Measurements from ENCODE around the gene GSTM4. TPM values are rescaled to one million over a fixed set of nuclear protein-coding genes. Genes with fewer than 3 reads are reported as not detected.
"Not testable (repeated sequence)": the region's sequence is repeated elsewhere in the genome, so short reads cannot be mapped to it uniquely, and the experiment has no call there.

GSTM4 gene
- polyA plus RNA-seq, 1 donor, result 68.4 TPM

DNA sequence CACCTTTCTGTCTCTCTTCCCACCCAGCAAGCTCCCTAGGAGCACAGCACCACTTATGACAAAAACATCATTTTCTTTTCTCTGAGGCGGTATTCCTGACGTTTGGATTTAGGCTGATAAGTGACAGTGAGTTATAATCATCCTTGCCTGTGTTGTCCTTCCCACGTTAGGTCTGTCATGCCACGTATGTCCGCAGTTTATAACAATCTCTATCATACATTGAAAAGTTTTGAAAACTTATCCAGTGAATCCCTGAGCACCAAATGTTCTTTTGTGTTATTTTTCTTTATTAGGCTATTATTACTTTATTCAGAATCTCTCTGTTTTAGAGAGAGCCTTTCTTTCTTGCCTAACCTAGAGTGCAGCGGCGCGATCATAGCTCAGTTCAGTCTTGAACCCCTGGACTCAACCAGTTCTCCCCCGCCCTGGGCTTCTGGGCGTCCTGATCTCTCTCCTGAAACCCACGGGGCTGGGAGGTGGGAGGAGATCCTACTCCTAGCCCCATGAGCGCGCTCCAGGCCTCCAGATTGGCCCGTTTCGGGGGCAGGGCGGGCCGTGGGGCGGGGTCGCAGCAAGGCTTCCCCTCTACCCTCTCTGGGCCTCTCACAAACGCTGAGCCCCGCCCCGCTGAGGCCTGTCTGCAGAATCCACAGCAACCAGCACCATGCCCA lies 11.7 kb downstream of the GSTM4 start, which contains the start of gene GSTM2:
GSTM2 (plus strand) TSS at position 606 of the 671 bp plus-strand sequence; CDS start at position 665, 59 bp downstream.
- H3K27ac ChIP-seq (ENCODE audit: low read length), result peak within 1 kb of the TSS; percentile 11
- DNase-seq, result peak; percentile 93 to 96
- no peaks in the 10 kb centered on the region for H3K27me3 ChIP-seq (ENCODE audit: control insufficient read depth, insufficient read depth, low read length)
- H3K4me3 ChIP-seq (ENCODE audit: low read length), result peak within 1 kb of the TSS; percentile 55
- H3K36me3 ChIP-seq (ENCODE audit: control insufficient read depth, insufficient read depth, low read length), result peaks cover 22% of the 10 kb centered on the region
- peaks cover 2% of the 10 kb centered on the region for H3K4me1 ChIP-seq (ENCODE audit: control insufficient read depth, insufficient read depth, low read length)
- no CpG with 5 or more reads among the region's 22 CpGs for WGBS (ENCODE audit: insufficient coverage, low lambda C conversion rate)
- no peaks in the 10 kb centered on the region for H3K9me3 ChIP-seq (ENCODE audit: control insufficient read depth, low read depth, low read length)

DNA sequence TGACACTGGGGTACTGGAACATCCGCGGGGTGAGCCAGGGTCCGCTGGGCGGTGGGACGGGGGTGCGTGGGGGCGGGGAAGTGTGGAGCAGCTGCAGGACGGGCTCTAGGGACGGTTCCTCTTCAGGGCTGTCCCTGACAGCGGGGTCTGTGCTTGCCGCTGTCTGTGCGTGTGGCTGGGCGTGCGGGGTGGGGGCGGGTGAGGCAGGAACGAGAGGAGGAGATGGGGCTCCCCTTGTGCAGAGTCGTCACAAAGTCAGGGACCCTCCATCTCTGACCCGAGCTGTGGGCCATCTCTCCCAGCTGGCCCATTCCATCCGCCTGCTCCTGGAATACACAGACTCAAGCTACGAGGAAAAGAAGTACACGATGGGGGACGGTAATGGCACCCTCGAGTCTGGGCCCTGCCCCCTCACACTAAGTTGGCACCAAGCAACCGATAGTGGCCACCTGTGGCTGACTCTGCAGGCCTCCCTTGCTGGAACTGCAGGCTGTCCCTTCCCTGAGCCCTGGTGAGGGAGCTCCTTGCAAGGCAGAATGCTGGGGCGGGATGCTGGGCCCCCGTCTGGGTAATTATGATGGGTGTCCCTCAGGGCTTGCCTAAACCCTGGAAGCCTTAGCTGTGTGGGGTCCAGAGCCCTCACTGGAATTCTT lies 12.3 kb downstream of the GSTM4 start:
- peaks cover 2% of the 10 kb centered on the region for H3K4me1 ChIP-seq (ENCODE audit: control insufficient read depth, insufficient read depth, low read length)
- WGBS (ENCODE audit: insufficient coverage, low lambda C conversion rate), result no CpG with 5 or more reads among the region's 26 CpGs
- no peak overlapping the region for H3K27ac ChIP-seq (ENCODE audit: low read length)
- DNase-seq, result peak in 1 of 2 donors; percentile 29
- H3K27me3 ChIP-seq (ENCODE audit: control insufficient read depth, insufficient read depth, low read length), result no peaks in the 10 kb centered on the region
- no peaks in the 10 kb centered on the region for H3K9me3 ChIP-seq (ENCODE audit: control insufficient read depth, low read depth, low read length)
- H3K36me3 ChIP-seq (ENCODE audit: control insufficient read depth, insufficient read depth, low read length), result peaks cover 26% of the 10 kb centered on the region
- peak overlapping the region; percentile 55 for H3K4me3 ChIP-seq (ENCODE audit: low read length)

DNA sequence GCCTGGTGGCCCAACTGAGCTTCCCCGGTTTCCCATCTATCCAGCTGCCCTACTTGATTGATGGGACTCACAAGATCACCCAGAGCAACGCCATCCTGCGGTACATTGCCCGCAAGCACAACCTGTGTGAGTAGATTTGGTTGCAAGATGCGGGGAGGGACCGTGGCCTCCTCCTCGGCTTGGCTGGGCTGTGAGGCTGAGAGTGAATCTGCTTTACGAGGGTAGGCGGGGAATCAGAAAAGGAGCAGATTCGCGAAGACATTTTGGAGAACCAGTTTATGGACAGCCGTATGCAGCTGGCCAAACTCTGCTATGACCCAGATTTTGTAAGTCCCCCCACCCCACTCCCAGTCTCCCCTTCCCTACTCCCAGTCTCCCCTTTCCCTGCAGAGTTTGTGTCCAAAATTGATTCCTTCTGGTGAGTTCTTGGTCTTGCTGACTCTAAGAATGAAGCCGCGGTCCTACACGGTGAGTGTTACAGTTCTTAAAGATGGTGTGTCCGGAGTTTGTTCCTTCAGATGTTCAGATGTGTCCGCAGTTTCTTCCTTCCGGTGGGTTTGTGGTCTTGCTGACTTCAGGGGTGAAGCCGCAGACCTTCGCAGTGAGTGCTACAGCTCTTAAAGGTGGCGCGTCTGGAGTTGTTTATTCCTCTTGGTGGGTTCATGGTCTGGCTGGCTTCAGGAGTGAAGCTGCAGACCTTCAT lies 13.5 kb downstream of the GSTM4 start:
- peaks cover 2% of the 10 kb centered on the region for H3K4me1 ChIP-seq (ENCODE audit: control insufficient read depth, insufficient read depth, low read length)
- no peaks in the 10 kb centered on the region for H3K9me3 ChIP-seq (ENCODE audit: control insufficient read depth, low read depth, low read length)
- no CpG with 5 or more reads among the region's 22 CpGs for WGBS (ENCODE audit: insufficient coverage, low lambda C conversion rate)
- peaks cover 27% of the 10 kb centered on the region for H3K36me3 ChIP-seq (ENCODE audit: control insufficient read depth, insufficient read depth, low read length)
- H3K4me3 ChIP-seq (ENCODE audit: low read length), result no peak overlapping the region
- DNase-seq, result no peak
- no peaks in the 10 kb centered on the region for H3K27me3 ChIP-seq (ENCODE audit: control insufficient read depth, insufficient read depth, low read length)
- no peak overlapping the region for H3K27ac ChIP-seq (ENCODE audit: low read length)

DNA sequence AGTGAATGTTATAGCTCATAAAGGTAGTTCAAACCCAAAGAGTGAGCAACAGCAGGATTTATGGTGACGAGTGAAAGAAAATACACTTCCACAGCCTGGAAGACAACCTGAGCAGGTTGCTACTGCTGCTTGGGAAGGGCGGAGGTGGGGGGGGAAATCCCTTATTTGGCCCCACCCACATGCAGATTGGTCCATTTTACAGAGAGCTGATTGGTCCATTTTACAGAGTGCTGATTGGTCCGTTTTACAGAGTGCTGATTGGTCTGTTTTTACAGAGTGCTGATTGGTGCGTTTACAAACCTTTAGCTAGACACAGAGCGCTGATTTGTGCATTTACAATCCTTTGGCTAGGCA lies 14.0 kb downstream of the GSTM4 start:
- WGBS (ENCODE audit: insufficient coverage, low lambda C conversion rate), result no CpG with 5 or more reads among the region's 5 CpGs
- H3K36me3 ChIP-seq (ENCODE audit: control insufficient read depth, insufficient read depth, low read length), result peaks cover 27% of the 10 kb centered on the region
- not testable (repeated sequence) for H3K4me3 ChIP-seq (ENCODE audit: low read length); DNase-seq; H3K27ac ChIP-seq (ENCODE audit: low read length); H3K4me1 ChIP-seq (ENCODE audit: control insufficient read depth, insufficient read depth, low read length); H3K9me3 ChIP-seq (ENCODE audit: control insufficient read depth, low read depth, low read length); H3K27me3 ChIP-seq (ENCODE audit: control insufficient read depth, insufficient read depth, low read length)

DNA sequence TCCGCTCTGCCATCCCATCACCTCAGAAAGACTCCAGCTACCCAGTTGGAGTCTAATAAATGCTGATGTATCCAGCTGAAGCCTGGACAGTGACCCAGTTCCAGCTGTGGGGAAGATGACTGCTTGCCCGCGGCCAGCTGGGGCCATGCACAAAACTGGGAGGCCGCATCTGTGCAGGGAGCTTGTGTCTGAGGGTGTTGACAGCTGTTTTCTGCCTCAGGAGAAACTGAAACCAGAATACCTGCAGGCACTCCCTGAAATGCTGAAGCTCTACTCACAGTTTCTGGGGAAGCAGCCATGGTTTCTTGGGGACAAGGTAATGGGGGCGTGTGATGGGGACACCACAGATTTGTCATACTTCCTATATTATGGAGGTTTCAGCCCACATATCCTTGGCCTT lies 15.2 kb downstream of the GSTM4 start:
- Histone ChIP-seq H3K4me3 (ENCODE audit: low read length) (no peak overlapping the region), H3K27me3 (ENCODE audit: control insufficient read depth, insufficient read depth, low read length) (no peaks in the 10 kb centered on the region), H3K27ac (ENCODE audit: low read length) (no peak overlapping the region), H3K4me1 (ENCODE audit: control insufficient read depth, insufficient read depth, low read length) (peaks cover 2% of the 10 kb centered on the region), H3K36me3 (ENCODE audit: control insufficient read depth, insufficient read depth, low read length) (peaks cover 27% of the 10 kb centered on the region), H3K9me3 (ENCODE audit: control insufficient read depth, low read depth, low read length) (no peaks in the 10 kb centered on the region)
- DNase-seq, result peak in 1 of 2 donors; percentile 29
- WGBS (ENCODE audit: insufficient coverage, low lambda C conversion rate), result no CpG with 5 or more reads among the region's 5 CpGs

DNA sequence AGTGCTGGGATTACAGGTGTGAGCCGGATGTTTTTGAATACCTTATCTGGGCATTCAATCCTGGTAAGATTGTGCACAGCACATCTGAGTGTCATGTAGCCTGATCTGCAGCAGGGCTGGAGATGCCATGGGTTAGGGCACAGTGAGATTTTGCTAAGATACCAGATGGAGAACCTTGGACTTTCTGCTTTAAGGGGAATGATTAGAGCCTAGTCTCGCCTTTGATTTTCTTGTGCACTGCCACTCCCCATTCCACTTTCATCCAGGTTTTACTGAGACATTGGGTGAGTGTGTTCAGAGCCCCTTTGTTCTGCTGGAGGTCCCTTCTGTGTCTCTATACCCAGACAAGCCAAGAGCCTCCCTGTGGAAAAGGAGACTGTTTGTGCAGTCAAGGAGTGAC lies 18.0 kb downstream of the GSTM4 start:
- not testable (repeated sequence) for H3K4me1 ChIP-seq (ENCODE audit: control insufficient read depth, insufficient read depth, low read length); H3K4me3 ChIP-seq (ENCODE audit: low read length); H3K27ac ChIP-seq (ENCODE audit: low read length); H3K27me3 ChIP-seq (ENCODE audit: control insufficient read depth, insufficient read depth, low read length); H3K9me3 ChIP-seq (ENCODE audit: control insufficient read depth, low read depth, low read length)
- no CpG with 5 or more reads among the region's 2 CpGs for WGBS (ENCODE audit: insufficient coverage, low lambda C conversion rate)
- peaks cover 29% of the 10 kb centered on the region for H3K36me3 ChIP-seq (ENCODE audit: control insufficient read depth, insufficient read depth, low read length)
- DNase-seq, result peak in 1 of 2 donors; percentile 53

DNA sequence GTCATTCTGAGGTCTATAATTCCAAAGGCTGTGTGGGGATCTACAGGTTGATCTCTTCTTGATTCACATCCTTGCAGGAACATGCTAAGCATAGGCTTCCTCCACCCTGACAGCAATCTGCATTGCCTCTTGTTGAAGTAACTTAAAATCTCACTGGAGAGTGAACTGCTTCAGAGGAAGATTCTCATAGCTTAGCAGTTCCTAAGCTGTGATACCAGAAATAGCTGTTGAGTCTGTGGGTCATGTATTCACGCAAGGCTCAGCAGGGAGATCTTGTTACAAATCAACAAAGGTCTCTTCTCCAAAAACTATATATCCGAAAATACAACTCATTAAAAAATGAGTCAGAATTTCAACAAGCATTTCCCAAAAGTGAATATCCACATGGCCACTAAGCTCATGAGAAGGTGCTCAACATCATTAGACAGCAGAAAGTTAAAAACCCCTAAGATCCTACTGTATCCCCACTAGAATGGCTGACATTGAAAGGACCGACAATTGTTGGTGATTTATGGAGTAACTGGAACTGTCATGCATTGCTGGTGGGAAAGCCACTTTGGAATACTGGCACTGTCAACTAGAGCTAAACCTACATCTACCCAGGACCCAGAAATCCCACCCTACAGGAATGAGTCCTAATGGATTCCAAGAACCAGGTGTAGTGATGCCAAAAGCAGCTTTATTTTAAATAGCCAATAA lies 20.9 kb downstream of the GSTM4 start:
- not testable (repeated sequence) for H3K9me3 ChIP-seq (ENCODE audit: control insufficient read depth, low read depth, low read length); DNase-seq; H3K27ac ChIP-seq (ENCODE audit: low read length); H3K4me1 ChIP-seq (ENCODE audit: control insufficient read depth, insufficient read depth, low read length); H3K27me3 ChIP-seq (ENCODE audit: control insufficient read depth, insufficient read depth, low read length); H3K4me3 ChIP-seq (ENCODE audit: low read length)
- WGBS (ENCODE audit: insufficient coverage, low lambda C conversion rate), result no CpG with 5 or more reads among the region's 3 CpGs
- peaks cover 11% of the 10 kb centered on the region for H3K36me3 ChIP-seq (ENCODE audit: control insufficient read depth, insufficient read depth, low read length)

DNA sequence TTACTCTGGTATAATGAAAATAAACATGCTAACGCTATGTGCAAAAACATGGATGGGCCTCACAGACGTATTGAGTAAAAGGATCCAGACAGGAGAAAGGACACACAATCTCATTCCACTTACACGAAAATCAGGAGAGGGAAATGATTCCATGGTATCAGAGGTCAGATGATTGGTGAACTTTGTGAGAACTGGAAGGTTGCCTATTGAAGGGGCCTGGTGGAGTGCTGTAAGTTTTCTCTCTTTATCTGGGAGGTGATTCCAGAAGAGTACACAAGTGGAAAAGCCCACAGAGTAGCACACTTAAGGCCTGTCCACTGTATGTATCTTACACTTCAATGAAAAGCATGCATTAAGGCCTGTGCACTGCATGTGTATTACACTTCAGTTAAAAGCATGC lies 21.6 kb downstream of the GSTM4 start:
- no peak for DNase-seq
- peaks cover 9% of the 10 kb centered on the region for H3K36me3 ChIP-seq (ENCODE audit: control insufficient read depth, insufficient read depth, low read length)

DNA sequence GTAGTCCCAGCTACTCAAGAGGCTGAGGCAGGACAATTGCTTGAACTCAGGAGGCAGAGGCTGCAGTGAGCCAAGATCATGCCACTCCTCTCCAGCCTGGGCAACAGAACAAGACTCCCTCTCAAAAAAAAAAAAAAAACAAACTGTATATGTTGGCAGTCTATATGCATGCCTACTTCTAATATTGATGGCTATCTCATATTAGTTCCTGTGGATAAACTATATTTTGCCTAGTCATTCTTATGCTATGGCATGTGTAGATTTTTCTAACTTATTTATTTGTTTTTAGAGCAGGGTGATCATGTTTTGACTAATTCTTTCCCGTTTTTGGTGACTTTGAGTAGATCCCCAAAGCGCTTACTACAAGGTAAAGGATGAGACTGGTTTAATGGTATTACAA lies 22.7 kb downstream of the GSTM4 start:
- H3K4me3 ChIP-seq (ENCODE audit: low read length); DNase-seq; H3K9me3 ChIP-seq (ENCODE audit: control insufficient read depth, low read depth, low read length); H3K4me1 ChIP-seq (ENCODE audit: control insufficient read depth, insufficient read depth, low read length); H3K36me3 ChIP-seq (ENCODE audit: control insufficient read depth, insufficient read depth, low read length); H3K27ac ChIP-seq (ENCODE audit: low read length); H3K27me3 ChIP-seq (ENCODE audit: control insufficient read depth, insufficient read depth, low read length): not testable (repeated sequence)
- WGBS (ENCODE audit: insufficient coverage, low lambda C conversion rate), result 83% methylated on average over 1 of the region's 2 CpGs

More for the DNA sequence above, 21.6 kb downstream of the GSTM4 start:
- no CpG with 5 or more reads among the region's 3 CpGs for WGBS (ENCODE audit: insufficient coverage, low lambda C conversion rate)
- Histone ChIP-seq H3K27me3 (ENCODE audit: control insufficient read depth, insufficient read depth, low read length) (no peaks in the 10 kb centered on the region), H3K4me1 (ENCODE audit: control insufficient read depth, insufficient read depth, low read length) (no peaks in the 10 kb centered on the region), H3K9me3 (ENCODE audit: control insufficient read depth, low read depth, low read length) (no peaks in the 10 kb centered on the region), H3K4me3 (ENCODE audit: low read length) (no peak overlapping the region), H3K27ac (ENCODE audit: low read length) (no peak overlapping the region)

DNA sequence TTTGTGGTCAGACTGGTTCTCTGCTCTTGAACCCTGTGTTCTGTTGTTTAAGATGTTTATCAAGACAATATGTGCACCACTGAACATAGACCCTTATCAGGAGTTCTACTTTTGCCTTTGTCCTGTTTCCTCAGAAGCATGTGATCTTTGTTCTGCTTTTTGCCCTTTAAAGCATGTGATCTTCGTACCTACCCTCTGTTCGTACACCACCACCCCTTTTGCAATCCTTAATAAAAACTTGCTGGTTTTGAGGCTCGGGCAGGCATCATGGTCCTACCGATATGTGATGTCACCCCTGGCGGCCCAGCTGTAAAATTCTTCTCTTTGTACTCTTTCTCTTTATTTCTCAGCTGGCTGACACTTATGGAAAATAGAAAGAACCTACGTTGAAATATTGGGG lies 28.9 kb downstream of the GSTM4 start:
- not testable (repeated sequence) for H3K27me3 ChIP-seq (ENCODE audit: control insufficient read depth, insufficient read depth, low read length); H3K4me3 ChIP-seq (ENCODE audit: low read length); H3K4me1 ChIP-seq (ENCODE audit: control insufficient read depth, insufficient read depth, low read length); DNase-seq; H3K27ac ChIP-seq (ENCODE audit: low read length); H3K9me3 ChIP-seq (ENCODE audit: control insufficient read depth, low read depth, low read length); H3K36me3 ChIP-seq (ENCODE audit: control insufficient read depth, insufficient read depth, low read length)
- WGBS (ENCODE audit: insufficient coverage, low lambda C conversion rate), result no CpG with 5 or more reads among the region's 6 CpGs

Measured in large intestine (tissue), 3 donors.